H1 (cell line): ENCODE results near the gene DSCAM. TPM values are rescaled to one million over a fixed set of nuclear protein-coding genes. Genes with fewer than 3 reads are reported as not detected.

Experiments used
- CEBPB ChIP-seq: IDR thresholded peaks from 2 replicates; pipeline ENCODE4 v1.6.1; 2012; ENCODE audit warnings: low read depth, low read length
- CREB1 ChIP-seq: IDR thresholded peaks from 2 replicates; pipeline ENCODE4 v1.6.1; 2012; ENCODE audit warnings: inconsistent platforms
- CTCF ChIP-seq, 3 experiments: IDR thresholded peaks; 1 replicate in 2 of 3; 2 replicates in 1 of 3; pipeline versions ENCODE4 v1.5.1 to v1.6.1; 2011; ENCODE audit warnings: low read length in 3 of 3, mild to moderate bottlenecking in 3 of 3, inconsistent platforms in 2 of 3, low read depth in 1 of 3, moderate library complexity in 1 of 3; ENCODE audit not compliant: insufficient read depth in 1 of 3; ENCODE audit errors: control extremely low read depth in 1 of 3
- GABPA ChIP-seq: IDR thresholded peaks from 2 replicates; pipeline ENCODE4 v1.6.1; 2011; ENCODE audit warnings: mild to moderate bottlenecking, low read length, moderate library complexity, borderline replicate concordance; ENCODE audit not compliant: insufficient read depth
- GTF2F1 ChIP-seq: IDR thresholded peaks from 2 replicates; pipeline ENCODE4 v1.6.1; 2012; ENCODE audit warnings: low read depth, low read length, improper control_type of control experiment, borderline replicate concordance
- KDM5A ChIP-seq: fragments of 200-600 bp; IDR thresholded peaks from 2 replicates; pipeline ENCODE4 v1.7.1; 2012; ENCODE audit warnings: mild to moderate bottlenecking, low read length, inconsistent platforms, mixed read lengths
- MAX ChIP-seq: IDR thresholded peaks from 2 replicates; pipeline ENCODE4 v1.6.1; 2012; ENCODE audit warnings: inconsistent platforms
- PHF8 ChIP-seq: fragments of 200-600 bp; sonication (generic); conservative IDR thresholded peaks from 2 replicates; pipeline ENCODE4 v1.7.1; 2012; ENCODE audit warnings: low read depth, mild to moderate bottlenecking, inconsistent platforms, low read length, moderate library complexity
- POLR2AphosphoS5 ChIP-seq: IDR thresholded peaks from 2 replicates; pipeline ENCODE4 v1.6.1; 2011; ENCODE audit warnings: low read depth, low read length
- polyA plus RNA-seq, 7 experiments: library from polyadenylated mRNA; depleted of rRNA in 3 of 7; stranded (reverse) in 5 of 7; unstranded in 2 of 7; fragments of >200 nt in 5 of 7; fragments of 200-250 nt in 2 of 7; gene quantifications; 1 replicate in 5 of 7; 2 replicates in 1 of 7; 4 replicates in 1 of 7; pipeline versions ENCODE4 v1.2.1 to v1.2.3, GENCODE V29; 2011 to 2013; ENCODE audit warnings: missing spikeins in 2 of 7, mixed read lengths in 2 of 7
- total RNA-seq: library from RNA; stranded (reverse); fragmentation: NEBNext Ultra II Directional; extraction: Animal tissue kit (Norgen Biotek cat#: 25700); gene quantifications from 2 replicates; pipeline ENCODE4 v1.2.1, GENCODE V29; 2021
- TF ChIP-seq, protein P1 (sequence below): IDR thresholded peaks from 2 replicates; pipeline ENCODE4 v1.6.1; 2012; ENCODE audit warnings: inconsistent platforms
- TF ChIP-seq, protein P2 (sequence below): IDR thresholded peaks from 2 replicates; pipeline ENCODE4 v1.6.1; 2011; ENCODE audit warnings: low read depth, mild to moderate bottlenecking, low read length; ENCODE audit not compliant: insufficient read depth

DSCAM gene
- total and polyA plus RNA-seq, 2 of the 8 experiments (the other 6 are each of a cell fraction or from before 2014, with no cell fraction given), result 0.02 to 0.15 TPM

- TF ChIP-seq, protein P1, sequence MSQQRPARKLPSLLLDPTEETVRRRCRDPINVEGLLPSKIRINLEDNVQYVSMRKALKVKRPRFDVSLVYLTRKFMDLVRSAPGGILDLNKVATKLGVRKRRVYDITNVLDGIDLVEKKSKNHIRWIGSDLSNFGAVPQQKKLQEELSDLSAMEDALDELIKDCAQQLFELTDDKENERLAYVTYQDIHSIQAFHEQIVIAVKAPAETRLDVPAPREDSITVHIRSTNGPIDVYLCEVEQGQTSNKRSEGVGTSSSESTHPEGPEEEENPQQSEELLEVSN, result peak; percentile 25; the same call in 1 of the 2 replicates
- no peak for TF ChIP-seq CREB1
- no peak for TF ChIP-seq KDM5A
- TF ChIP-seq, protein P2, sequence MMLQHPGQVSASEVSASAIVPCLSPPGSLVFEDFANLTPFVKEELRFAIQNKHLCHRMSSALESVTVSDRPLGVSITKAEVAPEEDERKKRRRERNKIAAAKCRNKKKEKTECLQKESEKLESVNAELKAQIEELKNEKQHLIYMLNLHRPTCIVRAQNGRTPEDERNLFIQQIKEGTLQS, result no peak
- no peak for TF ChIP-seq MAX
- TF ChIP-seq POLR2AphosphoS5, result no peak
- peak in 2 of 3 experiments; percentile 53 to 58; a peak in 3 of 4 replicates for TF ChIP-seq CTCF (IDR thresholded peaks at IDR 0.05; ENCODE audit: control extremely low read depth in 1 of 3, insufficient read depth in 1 of 3, low read depth in 1 of 3, low read length in 3 of 3)
- no peak for TF ChIP-seq GTF2F1
- TF ChIP-seq PHF8, result no peak
- TF ChIP-seq CEBPB, result no peak
- no peak for TF ChIP-seq GABPA
Measured at GRCh38 chr21:40143822-40144525, 703.0 kb downstream of the DSCAM start (continued).
